Measurements from ENCODE around the gene TGFBR3L. TPM values are rescaled to one million over a fixed set of nuclear protein-coding genes. Genes with fewer than 3 reads are reported as not detected.

The TGFBR3L gene
- total and polyA plus RNA-seq, 2 donors (not counting 3 experiments of a cell fraction or from before 2014, with no cell fraction given) = 0.35 TPM; not detected in 1

GRCh38 chr19:7928334-7928706, 13.7 kb downstream of the TGFBR3L start:
- DNase-seq (ENCODE audit: low read depth, low spot score) (no peak), FAIRE-seq (no peak)
- no peaks in the 10 kb centered on the region for H3K9me3 ChIP-seq (replicated peaks; ENCODE audit: control insufficient read depth, insufficient read depth, low read length)
- no peaks in the 10 kb centered on the region for H3K27me3 ChIP-seq (ENCODE audit: control insufficient read depth in 2 of 2, insufficient read depth in 2 of 2, low read length in 2 of 2)
- H2AFZ ChIP-seq (ENCODE audit: low read depth, low read length) = no peak overlapping the region
- no peaks in the 10 kb centered on the region for H4K20me1 ChIP-seq (replicated peaks; ENCODE audit: control insufficient read depth, extremely low read depth, insufficient read depth, low read length)
- H3K27ac ChIP-seq (ENCODE audit: insufficient read depth, low read depth, low read length) = peak overlapping the region; percentile 59
- CTCF ChIA-PET = interaction anchor here (0.6 to 3.9 kb wide), 8 partner anchors 8 to 574 kb away, joined by 3 to 41 read pairs (median 5); partner anchors contain the start of genes MAP2K7, SNAPC2 and TIMM44
- H3K4me1 ChIP-seq (ENCODE audit: control insufficient read depth, extremely low read depth, insufficient read depth, low read length) = peaks cover 17% of the 10 kb centered on the region
- H3K36me3 ChIP-seq (ENCODE audit: control insufficient read depth in 2 of 2, extremely low read depth in 1 of 2, insufficient read depth in 2 of 2, low read length in 2 of 2) = peaks cover 2 to 26% of the 10 kb centered on the region in 2 experiments
- no TSS peak for BruUV-seq (replicated peaks)
- dilution Hi-C loops (cut with MboI; ENCODE audit: extremely low pct_ligation_motif_present, low sequenced_read_pairs) = no loop called here
- no peak overlapping the region for H3K4me3 ChIP-seq (replicated peaks in 1 of 3; ENCODE audit: insufficient read depth in 1 of 3, low read depth in 1 of 3, low read length in 3 of 3)
- no peak overlapping the region for H3K4me2 ChIP-seq (ENCODE audit: insufficient read depth, low read length)
- no peaks in the 10 kb centered on the region for H3K79me2 ChIP-seq (ENCODE audit: control insufficient read depth, insufficient read depth, low read length)
- POLR2A ChIA-PET = interaction anchor here (1.4 kb wide), 1 partner anchor 15 kb away, joined by 21 read pairs; the partner anchor contains the start of gene TIMM44
- no peaks in the 10 kb centered on the region for H3K9me1 ChIP-seq (replicated peaks; ENCODE audit: control insufficient read depth, extremely low read depth, insufficient read depth, low read length)
- peak overlapping the region; percentile 12 for H3K9ac ChIP-seq (replicated peaks; ENCODE audit: extremely low read depth, insufficient read depth, low read length)
- TF ChIP-seq MAX (IDR thresholded peaks at IDR 0.05; ENCODE audit: insufficient read depth, insufficient read length) = no peak
- intact Hi-C loops (cut with micrococcal nuclease) = no loop called here

- Histone ChIP-seq H2AFZ (ENCODE audit: low read depth, low read length) (no peak overlapping the region), H4K20me1 (replicated peaks; ENCODE audit: control insufficient read depth, extremely low read depth, insufficient read depth, low read length) (no peaks in the 10 kb centered on the region), H3K36me3 (ENCODE audit: control insufficient read depth in 2 of 2, extremely low read depth in 1 of 2, insufficient read depth in 2 of 2, low read length in 2 of 2) (peaks cover 2 to 33% of the 10 kb centered on the region in 2 experiments), H3K4me1 (ENCODE audit: control insufficient read depth, extremely low read depth, insufficient read depth, low read length) (peaks cover 17% of the 10 kb centered on the region), H3K27me3 (ENCODE audit: control insufficient read depth in 2 of 2, insufficient read depth in 2 of 2, low read length in 2 of 2) (no peaks in the 10 kb centered on the region), H3K9me3 (replicated peaks; ENCODE audit: control insufficient read depth, insufficient read depth, low read length) (no peaks in the 10 kb centered on the region), H3K4me2 (ENCODE audit: insufficient read depth, low read length) (peak overlapping the region; percentile 35), H3K79me2 (ENCODE audit: control insufficient read depth, insufficient read depth, low read length) (no peaks in the 10 kb centered on the region), H3K4me3 (replicated peaks in 1 of 3; ENCODE audit: insufficient read depth in 1 of 3, low read depth in 1 of 3, low read length in 3 of 3) (no peak overlapping the region), H3K27ac (ENCODE audit: insufficient read depth, low read depth, low read length) (peak overlapping the region; percentile 59), H3K9me1 (replicated peaks; ENCODE audit: control insufficient read depth, extremely low read depth, insufficient read depth, low read length) (no peaks in the 10 kb centered on the region), H3K9ac (replicated peaks; ENCODE audit: extremely low read depth, insufficient read depth, low read length) (peak overlapping the region; percentile 12)
- no TSS peak for BruUV-seq (replicated peaks)
- peak; percentile 81 for FAIRE-seq
- POLR2A ChIA-PET = interaction anchor here (0.7 to 1.4 kb wide), 3 partner anchors 9 to 155 kb away, joined by 4 to 21 read pairs (median 4); partner anchors contain the start of genes SNAPC2 and TIMM44
- CTCF ChIA-PET = interaction anchor here (0.6 to 3.9 kb wide), 15 partner anchors 9 to 575 kb away, joined by 3 to 41 read pairs (median 4); partner anchors contain the start of genes MAP2K7, SNAPC2 and TIMM44
- peak; percentile 65 for DNase-seq (ENCODE audit: low read depth, low spot score)
- dilution Hi-C loops (cut with MboI; ENCODE audit: extremely low pct_ligation_motif_present, low sequenced_read_pairs) (no loop called here), intact Hi-C loops (cut with micrococcal nuclease) (loop anchor here (1.0 kb wide), 1 partner anchor 14 kb away; the partner anchor contains the start of gene TIMM44)
- TF ChIP-seq JUN (IDR thresholded peaks at IDR 0.05; ENCODE audit: borderline replicate concordance, insufficient read depth, insufficient read length, low read depth) (peak; percentile 41), MYC (IDR thresholded peaks at IDR 0.05; ENCODE audit: low read depth, low read length) (no peak), CTCF (IDR thresholded peaks at IDR 0.05; ENCODE audit: extremely low read depth in 1 of 2, insufficient read depth in 1 of 2, low read depth in 1 of 2, low read length in 2 of 2) (peak; percentile 24 to 49), FOS (IDR thresholded peaks at IDR 0.05; ENCODE audit: borderline replicate concordance, insufficient read depth, low read length) (peak; percentile 70), GATA2 (IDR thresholded peaks at IDR 0.05; ENCODE audit: insufficient read depth, insufficient read length, low read depth, low read length) (no peak)
Measured at GRCh38 chr19:7928741-7929701, 14.4 kb downstream of the TGFBR3L start.
